Stimulated activated naive B cell treated with anti-CD40 and anti-IgM and Interleukin-4, amounts not matched to agents 10 μg/mL and 1 μg/mL and 100 μg/mL, for 72 hours (primary cell): ENCODE data around the gene ASPSCR1.

Experiments used
- ATAC-seq, 2 donors: fragments of 150-1000 bp; cut with Tn5 transposase; replicated peaks; 2 replicates each; pipeline ENCODE4 v1.10.0; 2021; ENCODE audit warnings: moderate library complexity in 1 of 2
- DNase-seq: peaks from one replicate; pipeline ENCODE4 v3.0.0; 2021
- H3K27ac Mint-ChIP-seq: one replicate; pipeline ENCODE4 v1.8.0; 2022; ENCODE audit warnings: mild to moderate bottlenecking, mixed read lengths
- H3K27me3 Mint-ChIP-seq, 2 donors: one replicate each; pipeline ENCODE4 v1.8.0; 2022; ENCODE audit warnings: mixed read lengths in 2 of 2
- H3K36me3 Mint-ChIP-seq, 2 donors: one replicate each; pipeline ENCODE4 v1.8.0; 2022; ENCODE audit warnings: mixed read lengths in 2 of 2, mild to moderate bottlenecking in 1 of 2
- H3K4me1 Mint-ChIP-seq, 2 donors: one replicate each; pipeline ENCODE4 v1.8.0; 2022; ENCODE audit warnings: mixed read lengths in 2 of 2, mild to moderate bottlenecking in 1 of 2
- H3K4me3 Mint-ChIP-seq, 2 donors: one replicate each; pipeline ENCODE4 v1.8.0; 2022; ENCODE audit warnings: mild to moderate bottlenecking in 2 of 2, mixed read lengths in 2 of 2, moderate library complexity in 1 of 2
- H3K9me3 Mint-ChIP-seq, 2 donors: one replicate each; pipeline ENCODE4 v1.8.0; 2022; ENCODE audit warnings: mixed read lengths in 2 of 2, mild to moderate bottlenecking in 1 of 2

The ASPSCR1 gene, protein sequence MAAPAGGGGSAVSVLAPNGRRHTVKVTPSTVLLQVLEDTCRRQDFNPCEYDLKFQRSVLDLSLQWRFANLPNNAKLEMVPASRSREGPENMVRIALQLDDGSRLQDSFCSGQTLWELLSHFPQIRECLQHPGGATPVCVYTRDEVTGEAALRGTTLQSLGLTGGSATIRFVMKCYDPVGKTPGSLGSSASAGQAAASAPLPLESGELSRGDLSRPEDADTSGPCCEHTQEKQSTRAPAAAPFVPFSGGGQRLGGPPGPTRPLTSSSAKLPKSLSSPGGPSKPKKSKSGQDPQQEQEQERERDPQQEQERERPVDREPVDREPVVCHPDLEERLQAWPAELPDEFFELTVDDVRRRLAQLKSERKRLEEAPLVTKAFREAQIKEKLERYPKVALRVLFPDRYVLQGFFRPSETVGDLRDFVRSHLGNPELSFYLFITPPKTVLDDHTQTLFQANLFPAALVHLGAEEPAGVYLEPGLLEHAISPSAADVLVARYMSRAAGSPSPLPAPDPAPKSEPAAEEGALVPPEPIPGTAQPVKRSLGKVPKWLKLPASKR

DNA sequence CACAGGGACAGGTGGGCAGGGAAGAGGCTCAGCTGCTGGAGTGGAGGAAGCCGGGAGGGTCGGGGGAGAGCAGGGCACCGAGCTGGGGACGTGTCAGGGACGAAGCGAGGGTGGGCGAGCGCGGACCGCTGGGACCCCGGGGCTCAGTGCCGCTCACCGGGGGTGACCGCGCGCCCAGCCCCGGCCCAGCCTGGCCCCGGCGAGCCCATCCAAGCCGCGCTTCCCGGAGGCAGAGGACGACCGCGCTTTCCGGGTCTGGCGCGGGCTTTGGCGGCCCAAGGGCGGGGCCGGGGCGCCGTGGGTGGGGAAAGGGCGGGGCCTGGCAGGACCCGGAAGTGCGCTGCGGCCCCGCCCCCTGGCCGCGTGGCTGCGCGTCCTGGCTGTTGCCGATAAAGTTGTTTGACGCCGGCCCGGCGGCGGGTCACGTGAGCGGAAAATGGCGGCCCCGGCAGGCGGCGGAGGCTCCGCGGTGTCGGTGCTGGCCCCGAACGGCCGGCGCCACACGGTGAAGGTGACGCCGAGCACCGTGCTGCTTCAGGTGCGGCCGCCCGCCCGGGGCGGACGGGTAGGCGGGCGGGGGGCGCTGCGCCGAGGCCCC is at the start of gene ASPSCR1:
TSS of gene ASPSCR1 (plus strand) at position 419 of the 598 bp plus-strand sequence. CDS start at position 437, 18 bp downstream.
- H3K4me3 Mint-ChIP-seq: peak within 1 kb of the TSS; percentile 99 to 100
- DNase-seq (peak; percentile 86), ATAC-seq (peak; percentile 87 to 95)
- H3K36me3 Mint-ChIP-seq: peaks cover 10 to 15% of the 10 kb centered on the region in 2 donors
- H3K9me3 Mint-ChIP-seq: no peaks in the 10 kb centered on the region
- peaks cover 0 to 4% of the 10 kb centered on the region in 2 donors for H3K27me3 Mint-ChIP-seq
- peak within 1 kb of the TSS; percentile 99 for H3K27ac Mint-ChIP-seq
- H3K4me1 Mint-ChIP-seq: peaks cover 28 to 44% of the 10 kb centered on the region in 2 donors

DNA sequence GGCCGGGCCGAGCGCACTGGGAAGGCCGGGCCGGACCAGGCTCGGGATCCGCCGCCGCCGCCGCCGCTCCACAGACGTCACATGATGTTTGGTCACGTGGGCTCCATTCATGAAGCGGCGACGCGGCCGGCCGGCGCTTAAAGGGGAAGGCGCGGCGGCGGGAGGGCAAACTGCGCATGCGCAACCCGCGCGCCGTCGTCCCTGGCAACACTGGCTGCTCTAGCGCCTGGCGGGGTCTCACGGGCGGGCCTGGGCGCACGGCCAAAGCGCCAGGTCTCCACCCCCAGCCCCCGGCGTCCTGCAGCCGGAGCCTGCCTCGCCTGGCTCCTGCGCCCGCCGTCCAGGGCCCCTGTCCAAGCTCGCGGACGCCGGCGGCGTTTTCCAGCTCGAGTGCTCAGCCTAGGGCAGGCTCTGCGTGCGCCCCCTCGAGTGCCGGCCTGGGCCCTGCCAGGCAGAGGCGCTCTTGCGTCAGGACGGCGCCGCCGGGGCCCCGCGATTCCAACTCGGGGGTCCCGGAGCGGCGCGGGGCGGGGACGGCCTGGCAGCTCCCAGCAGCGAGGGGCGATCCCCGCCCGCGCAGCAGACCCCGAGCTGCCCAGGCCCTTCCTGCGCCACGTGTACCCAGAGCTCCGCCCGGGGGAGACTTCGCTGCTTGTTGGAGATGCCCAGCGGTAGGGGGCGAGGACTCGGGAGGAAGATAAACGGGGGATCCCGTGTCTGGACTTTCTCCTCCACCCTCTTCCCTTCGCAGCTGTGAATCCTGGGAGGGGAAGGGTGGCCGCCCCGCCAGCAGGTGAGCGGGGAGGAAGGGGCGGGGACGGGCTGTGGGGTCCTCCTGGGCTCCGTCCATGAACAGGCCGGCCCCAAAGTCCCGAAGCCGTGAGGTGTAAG is 49.5 kb upstream of the ASPSCR1 start, which contains the start of gene MAFG:
TSS of gene MAFG (minus strand) at position 83 of the 891 bp plus-strand sequence. CDS start 4,550 bp downstream, outside the sequence.
- Mint-ChIP-seq H3K27me3 (peaks cover 4 to 21% of the 10 kb centered on the region in 2 donors), H3K36me3 (peaks cover 12 to 24% of the 10 kb centered on the region in 2 donors), H3K27ac (peak within 1 kb of the TSS; percentile 96), H3K4me3 (peak within 1 kb of the TSS; percentile 93 to 94), H3K4me1 (peaks cover 30 to 58% of the 10 kb centered on the region in 2 donors), H3K9me3 (no peaks in the 10 kb centered on the region)
- peak; percentile 63 to 73 for ATAC-seq
- DNase-seq: peak; percentile 86

DNA sequence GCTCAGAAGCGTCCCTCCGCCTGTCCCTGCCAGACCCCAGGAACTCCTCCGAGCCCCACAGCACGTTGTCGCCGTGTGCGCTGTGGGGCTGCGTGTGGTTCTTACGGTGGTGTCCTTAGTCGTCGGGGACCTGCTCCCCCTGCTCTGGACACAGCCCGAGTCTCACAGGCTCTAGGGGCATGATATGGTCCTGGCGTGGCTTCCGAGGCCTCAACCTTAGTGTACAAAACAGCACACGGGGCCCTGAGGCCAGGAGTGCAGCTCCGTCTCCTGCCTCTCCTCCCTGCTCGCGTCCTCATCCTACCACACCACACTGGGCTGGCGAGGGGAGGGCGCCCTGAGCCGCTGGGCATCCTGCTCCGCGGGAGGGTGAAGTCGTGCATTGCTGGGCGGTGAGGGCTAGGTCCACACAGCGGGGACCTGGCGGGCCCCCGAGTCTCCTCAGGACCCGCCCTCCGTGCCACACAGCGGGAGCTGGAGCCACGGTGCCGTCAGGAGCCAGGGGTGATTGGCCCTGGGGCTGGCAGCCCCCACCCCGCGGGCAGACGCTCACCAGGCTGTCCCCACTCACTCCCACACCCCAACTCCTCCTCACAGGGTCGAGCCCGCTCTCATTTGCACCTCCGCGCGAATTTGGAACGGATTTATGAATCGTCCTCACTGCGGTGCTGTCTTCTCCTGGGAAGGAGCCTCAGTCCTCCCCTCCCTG is 48.7 kb upstream of the ASPSCR1 start:
- Mint-ChIP-seq H3K27ac (peak overlapping the region; percentile 75), H3K27me3 (peaks cover 4 to 21% of the 10 kb centered on the region in 2 donors), H3K9me3 (no peaks in the 10 kb centered on the region), H3K4me1 (peaks cover 28 to 50% of the 10 kb centered on the region in 2 donors), H3K4me3 (peak overlapping the region; percentile 67 to 77), H3K36me3 (peaks cover 13 to 31% of the 10 kb centered on the region in 2 donors)
- ATAC-seq (no peak), DNase-seq (no peak)

DNA sequence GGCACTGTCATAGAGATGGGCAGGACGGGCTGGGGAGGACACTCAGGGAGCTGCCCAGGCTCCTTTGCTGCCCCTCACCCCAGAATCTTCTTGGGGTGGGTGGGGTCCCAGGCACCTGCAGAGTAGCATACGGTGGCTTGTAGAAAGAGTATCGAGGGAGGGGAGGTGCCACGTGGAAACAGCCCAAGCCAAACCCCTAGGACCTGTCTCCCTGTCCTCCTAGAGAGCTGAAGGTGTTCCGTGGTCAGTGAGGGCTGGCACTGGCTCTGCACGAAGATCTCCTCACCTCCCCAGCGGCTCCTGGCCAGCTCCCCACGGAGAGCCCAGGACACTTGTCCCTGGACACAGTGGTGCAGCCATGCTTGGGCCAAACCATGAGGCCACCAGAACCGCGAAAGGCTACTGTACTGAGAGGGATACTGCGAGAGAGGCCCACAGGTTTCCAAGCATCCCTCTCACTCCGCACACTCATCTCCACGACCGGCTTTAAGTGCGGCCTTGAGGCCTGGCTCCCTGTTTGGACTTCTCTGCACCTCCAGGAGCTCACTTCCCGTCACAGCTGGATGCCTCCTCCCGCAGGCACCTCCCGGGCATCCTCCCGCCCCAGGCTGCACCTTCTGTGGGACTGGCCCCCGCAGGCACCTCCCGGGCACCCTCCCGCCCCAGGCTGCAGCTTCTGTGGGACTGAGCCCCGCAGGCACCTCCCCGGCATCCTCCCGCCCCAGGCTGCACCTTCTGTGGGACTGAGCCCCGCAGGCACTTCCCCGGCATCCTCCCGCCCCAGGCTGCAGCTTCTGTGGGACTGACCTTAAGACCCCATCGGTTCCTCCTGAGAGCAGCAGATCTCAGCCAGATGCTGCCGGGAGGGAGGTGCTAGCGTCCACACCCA is 47.9 kb upstream of the ASPSCR1 start:
- peak overlapping the region; percentile 35 to 65 for H3K4me3 Mint-ChIP-seq
- H3K9me3 Mint-ChIP-seq: no peaks in the 10 kb centered on the region
- H3K27me3 Mint-ChIP-seq: peaks cover 4 to 21% of the 10 kb centered on the region in 2 donors
- H3K36me3 Mint-ChIP-seq: peaks cover 18 to 36% of the 10 kb centered on the region in 2 donors
- no peak for DNase-seq
- peak overlapping the region; percentile 75 for H3K27ac Mint-ChIP-seq
- no peak for ATAC-seq
- peaks cover 22 to 42% of the 10 kb centered on the region in 2 donors for H3K4me1 Mint-ChIP-seq

DNA sequence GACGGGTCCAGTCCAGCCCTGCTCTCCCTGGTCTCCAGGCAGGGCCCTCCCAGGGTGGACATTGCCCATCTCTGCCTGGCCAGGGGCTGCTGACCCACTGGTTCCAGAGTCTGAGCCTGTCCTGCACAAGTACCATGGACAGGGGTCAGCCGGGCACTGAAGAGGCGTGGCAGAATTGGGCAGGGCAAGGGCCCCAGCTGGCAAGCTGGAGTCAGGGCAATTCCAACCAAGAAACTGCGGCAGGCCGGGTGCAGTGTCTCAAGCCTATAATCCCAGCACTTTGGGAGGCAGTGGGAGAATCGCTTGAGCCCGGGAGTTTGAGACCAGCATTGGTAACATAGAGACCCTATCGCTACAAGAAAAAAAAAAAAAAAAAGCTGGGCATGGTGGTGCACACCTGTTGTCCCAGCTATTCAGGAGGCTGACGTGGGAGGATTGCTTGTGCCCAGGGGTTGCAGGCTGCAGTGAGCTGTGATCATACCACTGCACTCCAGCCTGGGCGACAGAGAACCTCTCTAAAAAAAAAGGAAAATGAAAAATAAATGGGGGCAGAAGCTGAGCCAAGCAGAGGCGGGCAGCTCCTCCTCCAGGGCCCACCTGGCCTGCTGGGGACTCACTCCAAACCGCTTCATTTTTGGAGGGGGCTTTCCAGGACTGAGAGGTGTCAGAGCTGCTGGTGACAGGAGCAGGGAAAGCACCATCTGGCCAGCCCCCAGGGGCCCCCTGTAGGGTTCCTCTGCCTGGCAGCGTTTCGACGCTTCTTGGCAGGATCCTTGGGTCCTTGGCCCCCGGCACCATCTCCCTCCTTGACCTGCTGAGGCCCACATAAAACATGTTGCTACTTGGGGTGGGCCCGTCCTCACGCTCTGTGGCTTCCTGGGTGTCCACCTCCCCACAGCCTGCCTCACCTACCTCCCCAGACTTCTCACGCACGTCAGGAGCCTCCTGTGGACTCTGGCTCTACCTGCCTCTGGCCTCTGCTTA is 47.0 kb upstream of the ASPSCR1 start:
- Mint-ChIP-seq H3K4me3 (peak overlapping the region in 1 of 2 donors; percentile 35), H3K4me1 (peaks cover 25 to 41% of the 10 kb centered on the region in 2 donors)
- no peak for ATAC-seq

DNA sequence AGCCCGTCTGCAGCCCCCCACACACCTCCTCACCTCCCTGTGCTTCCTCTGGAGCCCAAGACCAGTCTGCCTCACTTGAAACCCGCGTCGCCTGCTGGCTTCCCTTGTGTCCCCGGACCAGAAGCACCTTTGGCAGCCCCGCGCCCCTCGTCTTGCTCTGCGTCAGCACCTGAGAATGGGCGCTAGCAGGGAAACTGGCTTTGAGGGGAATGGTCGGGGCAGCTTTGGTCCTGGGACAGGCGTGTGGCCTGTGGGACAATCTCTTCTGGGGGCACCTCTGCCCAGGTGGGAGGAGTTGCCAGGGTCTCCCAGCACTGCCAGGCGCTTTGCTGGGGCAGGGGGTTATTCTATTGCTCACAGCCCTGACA is 46.3 kb upstream of the ASPSCR1 start:
- Mint-ChIP-seq H3K4me1 (peaks cover 25 to 41% of the 10 kb centered on the region in 2 donors), H3K27ac (no peak overlapping the region), H3K36me3 (peaks cover 27 to 44% of the 10 kb centered on the region in 2 donors), H3K9me3 (no peaks in the 10 kb centered on the region), H3K27me3 (peaks cover 4 to 21% of the 10 kb centered on the region in 2 donors), H3K4me3 (no peak overlapping the region)
- DNase-seq: no peak
- ATAC-seq: no peak

More for the DNA sequence above, 47.0 kb upstream of the ASPSCR1 start:
- no peaks in the 10 kb centered on the region for H3K9me3 Mint-ChIP-seq
- H3K27me3 Mint-ChIP-seq: peaks cover 4 to 21% of the 10 kb centered on the region in 2 donors
- H3K27ac Mint-ChIP-seq: no peak overlapping the region
- peaks cover 24 to 40% of the 10 kb centered on the region in 2 donors for H3K36me3 Mint-ChIP-seq
- DNase-seq: no peak

DNA sequence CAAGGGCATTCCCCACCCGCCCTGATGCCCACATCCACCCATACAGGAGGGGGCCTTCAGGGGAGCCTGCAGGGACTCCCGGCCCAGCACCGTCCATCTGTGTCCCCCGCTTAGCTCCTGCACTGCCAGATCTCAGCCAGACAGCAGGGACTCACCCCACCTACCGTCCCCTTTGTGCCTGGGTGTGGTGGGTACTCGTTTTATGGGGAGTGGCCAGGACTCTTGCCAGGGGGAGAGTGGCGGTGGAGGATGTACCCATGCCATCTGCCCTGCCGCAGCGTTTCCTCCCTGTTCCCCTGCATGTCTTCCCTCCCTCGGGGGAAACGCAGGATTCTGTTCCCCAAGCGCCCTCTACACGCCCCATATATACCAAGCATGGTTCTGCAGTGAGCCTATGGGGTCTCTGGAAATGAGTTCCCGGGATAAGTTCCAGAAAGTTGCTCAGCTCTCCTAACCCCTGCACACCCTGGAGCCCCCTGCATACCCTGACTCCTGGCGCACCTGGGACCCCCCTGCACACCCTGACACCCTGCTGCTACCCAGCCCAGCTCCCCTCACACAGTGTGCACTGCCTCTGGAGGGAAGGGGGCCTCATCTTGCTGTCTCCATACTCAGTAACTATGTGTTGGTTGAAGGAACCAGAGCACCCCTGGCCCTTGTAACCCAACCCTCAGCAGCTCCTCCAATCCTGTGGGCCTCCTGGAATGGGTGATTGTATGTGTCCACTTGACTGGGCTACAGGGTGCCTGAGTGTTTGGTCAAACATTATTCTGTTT is 45.7 kb upstream of the ASPSCR1 start:
- ATAC-seq (no peak), DNase-seq (no peak)
- Mint-ChIP-seq H3K36me3 (peaks cover 26 to 38% of the 10 kb centered on the region in 2 donors), H3K4me1 (peaks cover 23 to 41% of the 10 kb centered on the region in 2 donors), H3K27ac (no peak overlapping the region), H3K4me3 (no peak overlapping the region), H3K9me3 (no peaks in the 10 kb centered on the region), H3K27me3 (peaks cover 4 to 21% of the 10 kb centered on the region in 2 donors)

DNA sequence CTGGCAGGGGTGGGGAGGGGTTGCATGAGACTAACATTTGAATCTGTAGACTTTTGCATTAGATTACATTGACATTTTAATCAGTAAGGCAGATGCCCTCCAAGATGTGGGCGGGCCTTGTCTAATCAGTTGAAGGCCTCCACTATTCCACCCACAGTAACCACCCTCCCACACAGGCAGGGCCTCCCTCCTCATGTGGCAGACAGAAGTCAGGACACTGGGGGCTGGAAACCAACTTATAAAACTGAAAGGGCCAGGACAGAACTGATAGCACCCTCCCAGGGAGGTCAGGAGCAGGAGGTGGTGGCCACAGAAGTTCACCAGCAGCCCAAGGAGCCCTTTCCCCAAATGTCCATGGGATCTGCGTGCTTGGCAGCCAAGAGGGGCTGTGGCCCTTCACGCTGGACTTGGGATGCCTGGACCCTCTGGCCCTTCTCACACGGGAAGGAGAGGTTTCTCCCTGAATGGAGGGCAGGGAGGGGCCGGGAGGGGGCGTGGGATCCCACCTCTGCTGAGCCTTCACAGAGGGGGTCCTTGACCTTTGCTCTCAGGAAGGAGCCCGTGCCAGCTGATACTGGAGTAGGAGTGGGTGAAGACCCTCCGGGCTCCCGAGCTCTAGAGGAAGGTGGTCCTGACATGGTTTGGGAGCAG is 45.0 kb upstream of the ASPSCR1 start:
- H3K27me3 Mint-ChIP-seq: peaks cover 4 to 21% of the 10 kb centered on the region in 2 donors

DNA sequence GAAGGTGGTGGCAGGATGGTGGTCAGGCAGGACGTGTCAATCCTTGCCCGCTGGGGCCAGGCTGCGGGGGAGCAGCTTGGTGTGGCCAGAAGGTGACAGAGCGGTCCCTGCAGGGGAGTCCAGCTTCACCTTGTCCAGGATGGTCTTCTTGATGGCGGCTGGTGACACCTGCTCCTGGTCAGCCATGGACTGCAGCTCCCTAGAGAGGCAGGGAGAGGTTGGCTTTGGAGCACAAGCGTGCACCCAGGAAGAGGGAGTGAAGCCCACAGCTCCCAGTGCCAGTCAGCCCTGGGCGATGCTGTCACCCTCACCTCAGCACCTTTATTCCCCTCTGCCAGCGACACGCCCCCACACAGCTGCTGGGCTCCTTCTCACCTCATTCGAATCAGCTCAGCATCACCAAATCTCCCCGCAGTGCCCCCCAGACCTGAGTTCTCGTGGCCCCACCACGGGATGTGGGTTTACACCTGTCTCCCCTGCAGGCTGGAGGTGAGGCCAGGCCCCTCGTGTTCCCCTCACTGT is 44.2 kb upstream of the ASPSCR1 start:
- peaks cover 26 to 38% of the 10 kb centered on the region in 2 donors for H3K36me3 Mint-ChIP-seq
- ATAC-seq: no peak

More for the DNA sequence above, 45.0 kb upstream of the ASPSCR1 start:
- Mint-ChIP-seq H3K4me1 (peaks cover 23 to 43% of the 10 kb centered on the region in 2 donors), H3K9me3 (no peaks in the 10 kb centered on the region), H3K27ac (no peak overlapping the region), H3K36me3 (peaks cover 26 to 38% of the 10 kb centered on the region in 2 donors), H3K4me3 (no peak overlapping the region)
- no peak for ATAC-seq
- DNase-seq: no peak

DNA sequence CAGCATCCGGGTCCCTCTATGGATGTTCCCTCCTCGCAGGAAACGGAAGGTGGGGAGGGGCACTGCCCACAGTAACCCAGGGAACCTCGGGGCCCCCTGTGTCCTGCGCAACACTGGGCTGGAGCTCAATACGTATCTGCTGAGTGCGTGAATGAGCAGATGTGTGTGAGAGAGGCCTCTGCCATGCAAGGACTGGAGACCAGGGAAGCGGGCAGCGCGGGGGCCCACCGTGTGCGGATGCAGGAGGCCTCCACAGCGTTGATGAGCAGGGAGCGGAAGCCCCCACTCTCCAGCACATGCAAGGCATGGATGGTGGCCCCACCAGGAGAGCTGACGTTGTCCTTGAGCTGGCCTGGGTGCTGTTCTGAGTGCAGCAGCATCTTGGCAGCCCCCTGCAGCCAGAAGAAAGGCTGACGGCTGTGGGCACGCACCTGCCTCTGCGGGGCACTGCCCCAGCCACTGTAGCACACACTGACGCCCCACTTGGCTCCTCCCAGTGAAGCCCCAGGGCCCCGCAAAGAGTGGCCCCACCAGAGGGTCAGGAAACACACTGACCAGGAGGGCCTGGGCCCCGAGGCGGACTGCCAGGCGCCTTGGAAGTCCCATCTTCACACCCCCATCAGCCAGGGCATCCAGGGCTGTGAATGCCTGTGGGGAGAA is 43.2 kb upstream of the ASPSCR1 start:
- DNase-seq (no peak), ATAC-seq (no peak)
- H3K9me3 Mint-ChIP-seq: no peaks in the 10 kb centered on the region
- H3K27me3 Mint-ChIP-seq: peaks cover 0 to 16% of the 10 kb centered on the region in 2 donors
- H3K4me3 Mint-ChIP-seq: no peak overlapping the region
- H3K4me1 Mint-ChIP-seq: peaks cover 21 to 40% of the 10 kb centered on the region in 2 donors
- peaks cover 26 to 38% of the 10 kb centered on the region in 2 donors for H3K36me3 Mint-ChIP-seq
- H3K27ac Mint-ChIP-seq: no peak overlapping the region

More for the DNA sequence above, 44.2 kb upstream of the ASPSCR1 start:
- Mint-ChIP-seq H3K9me3 (no peaks in the 10 kb centered on the region), H3K27ac (no peak overlapping the region), H3K4me1 (peaks cover 27 to 48% of the 10 kb centered on the region in 2 donors), H3K4me3 (no peak overlapping the region), H3K27me3 (peaks cover 4 to 21% of the 10 kb centered on the region in 2 donors)
- DNase-seq: no peak
